ENCODE measurements around the gene ATOH8. TPM values are rescaled to one million over a fixed set of nuclear protein-coding genes. Genes with fewer than 3 reads are reported as not detected.

ATOH8 gene
- total RNA-seq, 1 donor from 2014 or later: 0.18 TPM

DNA sequence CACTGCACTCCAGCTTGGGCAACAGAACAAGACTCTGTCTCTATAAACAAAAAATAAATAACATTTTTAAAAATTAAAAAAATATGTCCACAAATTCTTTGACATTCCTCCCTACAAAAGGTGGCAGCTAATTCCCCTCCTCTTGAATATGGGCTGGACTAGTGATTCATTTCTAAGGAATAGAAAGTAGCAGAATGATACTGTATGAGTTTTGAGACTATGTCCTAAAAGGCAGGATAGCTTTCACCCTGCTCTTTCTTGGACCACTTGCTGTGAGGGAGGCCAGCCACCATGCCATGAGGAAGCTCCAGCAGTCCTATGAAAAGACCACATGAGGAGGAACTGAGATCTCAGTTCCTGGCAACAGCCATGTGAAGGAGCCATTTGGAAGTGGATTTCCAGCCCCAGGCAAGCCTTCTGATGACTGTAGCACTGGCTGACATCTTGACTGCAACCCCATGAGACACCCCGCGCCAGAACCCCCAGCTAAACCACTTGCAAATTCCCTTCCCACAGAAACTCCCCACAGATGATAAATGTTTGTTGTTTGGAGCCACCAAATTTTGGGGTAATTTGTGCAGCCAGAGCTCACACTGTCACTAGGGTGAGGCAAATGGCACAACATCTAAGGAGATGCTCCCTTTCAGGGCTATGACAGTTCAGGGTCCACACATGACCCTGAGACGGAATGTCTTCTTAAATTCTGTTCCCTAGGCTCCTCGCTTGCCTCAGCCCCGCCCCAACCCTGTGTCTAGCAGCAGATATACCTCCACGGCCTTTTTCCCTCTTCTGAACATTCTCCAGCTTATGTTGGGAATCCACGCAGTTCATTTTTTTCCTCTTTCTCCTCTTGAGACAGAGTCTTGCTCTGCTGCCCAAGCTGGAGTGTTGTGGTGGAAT lies 17.1 kb upstream of the ATOH8 start:
- intact Hi-C loops (cut with micrococcal nuclease): no loop called here

DNA sequence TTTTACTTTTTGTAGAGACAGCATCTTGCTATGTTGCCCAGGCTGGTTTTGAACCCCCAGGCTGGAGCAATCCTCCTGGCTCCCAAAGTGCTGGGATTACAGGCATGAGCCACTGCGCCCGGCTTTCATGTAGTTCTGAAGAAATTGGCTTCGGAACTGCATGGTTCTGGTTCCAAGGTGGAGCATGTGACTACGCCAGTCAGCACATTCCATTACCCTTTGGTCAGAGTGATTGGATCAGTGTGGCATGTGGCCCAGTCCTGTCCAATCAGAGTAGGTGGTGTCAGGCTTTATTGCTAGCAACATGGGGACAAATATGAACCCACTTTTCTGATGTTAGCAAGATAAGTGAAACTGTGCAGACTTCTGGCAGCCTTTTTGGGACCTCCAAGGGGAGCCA lies 16.3 kb upstream of the ATOH8 start:
- intact Hi-C loops (cut with micrococcal nuclease): no loop called here

DNA sequence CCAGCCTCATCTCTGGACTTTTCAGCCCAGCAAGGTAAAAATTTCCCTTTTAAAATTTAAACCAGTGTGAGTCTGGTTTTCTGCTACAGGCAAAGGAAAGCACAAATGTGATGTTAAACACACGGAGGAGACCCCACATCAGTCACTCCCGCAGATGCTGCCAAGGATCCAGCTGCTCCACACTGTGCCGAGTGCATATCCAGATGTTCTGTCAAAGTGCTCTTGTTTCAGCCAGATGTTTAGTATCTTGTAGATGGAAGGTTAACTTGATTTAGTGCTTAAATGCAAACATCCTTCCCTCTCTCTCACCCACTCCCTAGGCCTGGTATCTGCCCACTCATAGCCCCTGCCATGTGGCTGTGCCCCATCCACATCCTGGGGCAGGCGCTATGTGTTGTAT lies 15.8 kb upstream of the ATOH8 start:
- intact Hi-C loops (cut with micrococcal nuclease): no loop called here

DNA sequence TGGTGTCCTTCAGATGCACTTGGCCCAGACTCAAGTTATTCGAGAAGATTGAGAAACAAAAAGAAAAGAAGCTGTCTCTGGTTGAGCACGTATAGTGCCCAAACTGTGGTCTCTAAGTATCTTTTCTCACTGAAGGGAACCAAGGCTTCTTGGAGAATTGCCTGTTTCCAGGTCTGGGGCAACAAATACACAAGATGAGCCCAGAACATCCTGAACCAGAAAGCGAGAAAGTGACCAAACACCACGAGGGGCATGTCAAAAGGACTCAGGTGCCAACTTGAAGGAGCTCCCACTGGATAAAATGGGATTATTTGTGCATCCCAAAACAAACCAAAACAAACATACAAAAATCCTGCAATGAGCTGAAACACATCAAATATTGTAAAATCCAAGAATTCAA lies 13.6 kb upstream of the ATOH8 start:
- intact Hi-C loops (cut with micrococcal nuclease): no loop called here

DNA sequence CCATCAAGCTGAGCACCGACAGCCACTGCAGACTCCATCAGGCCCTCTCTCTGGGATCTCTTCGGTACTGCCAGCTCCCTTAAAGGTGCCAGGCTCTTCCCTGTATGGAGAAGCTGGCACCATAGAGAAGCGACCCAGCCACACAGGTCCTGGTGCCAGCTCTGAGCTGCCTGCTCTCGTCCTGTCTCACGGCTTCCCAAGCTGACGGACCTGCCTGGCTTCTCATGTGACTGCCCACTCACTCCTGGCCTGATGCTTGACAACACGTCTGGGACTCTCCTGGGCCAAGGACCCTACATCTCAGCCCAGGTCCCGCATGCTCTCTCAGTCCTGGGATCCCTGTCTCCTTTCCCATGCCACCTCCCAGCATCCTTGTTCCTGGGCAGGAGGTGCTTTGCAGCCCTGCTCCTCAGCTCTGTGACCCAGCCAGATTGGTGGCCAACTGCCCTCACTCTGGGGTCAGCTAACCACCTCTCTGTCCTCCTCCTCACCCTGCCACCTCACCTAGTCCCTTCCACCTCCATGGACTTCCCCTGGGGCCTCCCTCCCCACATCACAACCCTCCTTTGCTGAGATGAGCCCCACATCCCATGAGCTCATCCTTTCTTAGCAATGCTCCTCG lies 12.5 kb upstream of the ATOH8 start:
- intact Hi-C loops (cut with micrococcal nuclease): no loop called here

DNA sequence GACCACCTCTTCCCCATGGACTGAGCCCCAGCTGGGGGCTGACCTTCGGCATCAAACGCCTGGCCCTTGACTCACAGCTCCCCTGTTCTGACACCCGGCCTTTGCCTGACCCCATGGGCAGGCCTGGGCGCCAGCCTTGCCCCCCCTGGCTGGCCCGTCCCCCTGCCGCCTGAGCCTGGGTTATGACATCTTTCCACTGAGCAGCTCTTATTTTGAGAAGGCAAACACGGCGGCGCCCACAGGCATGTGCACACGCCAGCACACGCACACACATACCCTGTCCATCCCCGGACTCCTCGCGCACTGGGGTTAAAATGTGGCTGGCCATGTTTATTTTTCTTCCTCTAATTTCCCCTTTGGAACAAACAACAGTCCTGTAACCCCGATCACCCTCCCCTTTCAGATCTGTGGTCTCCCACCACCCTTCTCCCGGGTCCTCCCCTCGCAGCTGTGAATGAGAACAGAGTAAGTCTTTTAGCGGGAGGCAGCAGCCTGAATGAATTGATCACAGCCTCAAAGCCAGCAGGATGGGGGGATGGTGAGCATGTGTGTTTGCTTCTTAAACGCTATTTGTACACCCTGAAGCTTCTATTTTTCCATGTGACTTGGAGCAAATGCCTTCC lies 11.8 kb upstream of the ATOH8 start:
- intact Hi-C loops (cut with micrococcal nuclease): no loop called here

DNA sequence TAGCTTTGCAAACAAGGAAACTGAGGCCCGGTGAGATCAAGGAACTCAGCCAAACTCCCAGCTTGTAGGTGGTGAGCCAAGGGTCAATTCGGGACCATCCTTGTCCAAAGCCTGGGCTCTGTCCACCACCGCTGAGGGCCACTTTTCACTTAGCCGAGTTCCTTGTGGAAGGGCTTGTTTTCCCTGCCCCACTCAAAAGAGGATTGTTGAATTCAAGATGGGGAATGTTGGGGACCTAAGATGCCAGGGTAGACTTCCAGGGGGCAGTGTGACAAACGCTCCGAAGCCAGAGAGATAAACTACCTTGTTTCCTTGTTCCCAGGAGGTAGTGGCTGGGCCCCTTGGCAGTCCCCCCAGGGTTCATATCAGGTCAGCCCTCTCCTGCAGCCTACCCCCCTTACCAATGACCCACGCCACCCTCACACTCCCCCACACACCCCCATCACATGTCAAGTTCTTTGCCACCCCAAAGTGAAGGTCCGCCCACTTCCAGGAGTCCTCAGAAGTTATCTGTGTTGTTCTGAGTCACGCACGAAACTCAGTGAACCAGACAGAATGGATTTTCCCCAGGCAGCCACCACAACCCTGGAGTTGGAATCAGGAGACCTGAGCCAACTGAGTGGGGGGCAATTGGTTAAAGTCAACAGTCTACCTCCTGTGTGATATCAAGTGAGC lies 10.3 kb upstream of the ATOH8 start:
- intact Hi-C loops (cut with micrococcal nuclease): no loop called here

DNA sequence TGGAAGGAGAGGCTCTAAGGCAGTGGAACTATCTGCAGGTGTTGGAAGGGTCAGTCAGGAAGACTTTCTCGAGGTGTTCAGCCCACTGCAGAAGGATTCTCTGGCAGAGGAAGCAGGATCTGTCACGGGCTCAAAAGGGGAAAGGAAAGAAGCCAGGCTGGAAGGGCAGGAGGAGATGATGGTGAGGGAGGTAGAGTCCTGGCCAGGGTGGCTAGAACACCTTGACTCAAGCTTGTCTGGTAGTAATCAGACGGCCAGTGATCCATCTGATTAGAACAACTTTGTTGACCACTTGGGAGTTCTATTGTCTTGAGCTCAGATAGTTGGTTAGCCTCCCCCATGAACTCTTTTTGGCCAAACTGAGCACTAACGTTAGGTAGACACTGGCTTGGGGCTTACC lies 9.7 kb upstream of the ATOH8 start:
- intact Hi-C loops (cut with micrococcal nuclease): no loop called here

DNA sequence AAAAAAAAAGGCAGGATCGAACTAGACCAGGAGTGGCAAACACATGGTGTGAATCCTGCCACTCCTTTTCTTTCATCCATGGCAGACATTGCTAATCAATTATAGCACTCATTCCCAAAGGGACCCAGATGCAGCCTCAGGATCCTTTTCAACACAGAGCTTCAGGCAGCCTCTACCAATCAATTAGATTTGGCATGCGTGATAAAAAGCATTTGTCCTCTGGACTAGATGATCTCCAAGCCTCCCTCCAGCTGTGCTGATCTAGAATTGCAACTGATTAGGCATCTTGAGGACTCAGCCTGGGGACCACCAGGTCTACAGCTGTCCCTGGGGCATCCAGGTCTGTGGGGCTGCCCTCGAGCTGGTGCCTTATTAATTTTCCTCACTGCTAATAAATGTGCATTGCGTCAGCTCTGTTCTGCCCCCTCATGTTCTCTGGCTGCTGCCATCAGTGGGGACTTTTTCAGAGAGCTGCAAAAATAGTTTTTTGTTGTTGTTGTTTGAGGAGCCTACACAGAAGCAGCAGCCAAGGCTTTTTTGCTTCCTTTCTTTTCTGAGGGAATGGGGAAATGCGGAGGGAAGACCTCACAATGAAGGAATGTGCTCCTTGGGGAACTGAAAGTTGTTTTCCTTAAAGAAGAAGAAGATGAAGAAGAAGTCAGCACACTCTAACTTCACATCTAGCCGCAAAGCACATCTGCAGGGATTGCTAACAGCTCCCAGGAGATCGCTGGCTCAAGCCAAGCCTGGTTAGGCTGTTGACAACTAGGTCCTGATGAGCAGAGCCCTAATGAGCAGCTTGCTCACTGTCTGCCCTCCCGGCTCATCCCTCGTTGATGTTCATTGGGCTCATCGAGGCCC lies 8.8 kb upstream of the ATOH8 start:
- intact Hi-C loops (cut with micrococcal nuclease): no loop called here

DNA sequence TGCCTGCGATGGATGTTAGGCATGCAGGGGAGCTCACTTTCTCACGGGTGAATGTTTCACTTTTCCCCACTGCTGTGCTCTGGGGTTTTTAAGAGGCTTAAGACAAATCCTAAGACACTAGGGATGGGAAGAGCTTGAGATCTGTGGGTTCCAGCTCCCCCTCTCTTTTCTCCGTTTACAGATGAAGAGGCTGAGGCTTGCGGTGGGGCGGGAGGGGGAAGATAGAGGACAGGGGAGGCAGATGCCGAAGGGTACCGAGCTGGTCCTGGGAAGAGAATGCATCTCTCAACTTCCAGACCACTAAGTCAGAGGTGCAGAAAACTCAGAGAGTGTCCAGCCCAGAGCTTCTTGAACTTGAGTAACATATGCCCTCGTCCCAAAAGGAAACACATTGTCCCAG lies 8.2 kb upstream of the ATOH8 start:
- intact Hi-C loops (cut with micrococcal nuclease): no loop called here

DNA sequence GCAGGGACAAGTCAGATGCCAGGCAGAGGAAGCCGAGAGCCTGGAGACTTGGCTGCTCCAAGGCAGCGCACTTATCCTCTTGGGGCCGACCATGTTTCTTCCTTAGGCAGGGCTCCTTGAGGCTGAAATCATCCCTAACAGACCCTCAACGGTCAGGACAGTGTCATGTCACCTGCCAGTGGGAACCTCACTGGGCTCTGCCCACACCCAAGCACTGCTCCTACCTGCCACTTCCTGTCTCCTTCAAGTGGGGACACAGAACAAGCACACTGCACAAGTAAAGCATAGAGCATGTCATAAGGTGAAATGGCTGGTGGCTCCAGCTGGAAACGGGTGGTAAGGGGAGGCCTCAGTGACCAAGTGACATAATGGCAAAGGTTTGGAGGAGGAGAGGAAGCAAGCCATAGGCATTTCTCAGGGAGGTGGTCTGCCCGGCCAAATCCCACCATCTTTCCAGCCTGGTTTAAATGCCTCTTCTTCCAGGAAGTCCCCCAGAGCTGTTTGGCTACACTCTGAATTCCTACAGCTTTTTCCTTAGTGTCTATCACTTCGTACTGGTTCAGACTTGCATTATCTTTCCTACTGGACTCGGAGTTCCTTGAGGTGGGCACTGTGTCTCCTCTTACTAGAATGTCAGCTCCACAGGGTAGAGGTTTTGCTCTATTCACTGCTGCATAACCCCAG lies 7.3 kb upstream of the ATOH8 start:
- intact Hi-C loops (cut with micrococcal nuclease): no loop called here

DNA sequence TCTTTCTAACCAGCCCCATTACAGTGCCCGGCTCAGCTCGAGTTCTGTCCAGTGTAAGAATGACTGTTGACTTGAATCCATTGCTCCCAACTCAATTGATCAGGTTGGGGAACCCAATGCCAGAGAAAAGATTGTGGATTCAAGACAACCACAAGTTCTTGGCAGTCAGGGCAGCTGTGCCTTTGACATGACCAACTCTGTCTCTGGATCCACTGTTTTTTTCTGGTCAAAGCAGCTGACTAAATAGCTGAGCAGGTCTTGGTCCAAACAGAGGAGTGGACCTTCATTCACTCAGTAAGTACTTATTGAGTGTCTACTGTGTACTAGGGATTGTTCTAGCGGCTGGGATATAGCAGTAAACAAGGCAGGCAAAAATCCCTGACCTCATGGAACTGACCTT lies 6.3 kb upstream of the ATOH8 start:
- intact Hi-C loops (cut with micrococcal nuclease): no loop called here

DNA sequence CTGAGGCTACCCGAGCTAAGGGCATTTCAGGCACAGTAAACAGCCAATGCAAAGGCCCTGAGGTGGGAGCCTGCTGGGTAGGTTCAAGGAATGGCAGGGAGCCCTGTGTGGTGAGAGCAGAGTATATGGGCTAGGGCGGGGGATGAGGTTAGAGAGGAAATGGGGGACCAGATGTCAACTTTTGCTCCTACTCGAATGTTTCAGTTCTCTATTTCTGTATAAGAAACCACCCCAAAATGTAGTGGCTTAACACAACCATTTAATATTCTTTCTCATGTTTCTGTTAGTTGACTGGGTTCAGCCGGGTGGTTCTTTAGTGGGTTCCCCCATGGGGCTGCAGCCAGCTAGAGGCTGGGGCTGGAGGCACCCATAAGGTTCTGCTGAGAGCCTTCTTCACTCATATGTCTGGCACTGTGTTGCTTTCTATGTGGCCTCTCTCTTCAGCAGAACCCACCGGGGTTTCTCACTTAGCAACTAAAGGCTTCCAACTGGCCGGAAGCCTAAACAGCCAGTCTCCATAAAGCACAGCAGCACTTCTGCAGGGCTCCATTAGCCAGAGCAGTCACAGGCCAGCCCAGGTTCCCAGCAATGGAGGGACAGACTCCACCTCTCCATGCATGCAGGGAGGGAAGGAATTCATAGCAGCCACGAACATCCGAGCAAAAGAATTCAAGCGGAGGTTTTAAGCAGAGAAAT lies 5.6 kb upstream of the ATOH8 start:
- intact Hi-C loops (cut with micrococcal nuclease): no loop called here

DNA sequence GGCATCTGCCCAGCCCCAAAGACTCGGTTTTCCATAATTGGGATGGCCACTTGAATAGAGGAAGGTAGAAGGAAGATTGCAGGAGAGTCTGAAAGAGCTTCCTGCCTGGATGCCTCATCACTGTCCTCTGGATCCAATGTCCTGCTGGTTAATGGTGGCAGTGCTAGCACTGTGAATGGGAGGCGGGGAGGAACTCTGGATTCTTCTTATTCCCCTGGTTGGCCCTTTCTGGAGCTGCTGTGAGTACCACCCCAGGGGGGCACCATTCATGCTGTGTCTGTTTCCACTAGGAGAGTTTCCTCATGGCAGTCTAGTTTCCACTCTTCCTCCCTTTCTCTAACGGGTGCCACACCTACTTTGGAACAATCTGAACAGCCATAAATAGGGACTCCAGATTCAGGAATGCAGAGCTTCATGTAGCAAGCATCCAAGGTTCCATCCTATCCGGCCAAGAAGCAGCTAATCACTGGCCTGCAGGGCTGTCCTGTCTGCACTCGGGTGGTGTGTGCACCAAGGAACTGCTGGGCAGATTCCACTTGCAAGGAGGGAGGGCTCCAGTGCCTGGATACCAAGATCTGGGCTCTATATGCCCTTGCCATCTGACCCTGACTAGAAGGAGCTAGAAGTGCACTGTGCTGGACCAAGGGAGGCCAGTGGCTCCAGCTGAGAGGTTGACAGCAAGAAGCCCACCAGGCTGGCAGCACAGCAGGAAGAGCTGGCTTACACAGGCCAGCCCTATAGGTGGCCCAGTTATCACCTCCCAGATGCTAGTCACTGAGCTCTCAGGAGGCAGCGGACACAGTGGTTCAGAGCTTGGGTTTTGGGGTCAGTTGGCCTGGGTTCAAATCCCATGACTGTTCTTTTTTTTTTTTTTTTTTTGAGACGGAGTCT lies 4.6 kb upstream of the ATOH8 start:
- intact Hi-C loops (cut with micrococcal nuclease): no loop called here

DNA sequence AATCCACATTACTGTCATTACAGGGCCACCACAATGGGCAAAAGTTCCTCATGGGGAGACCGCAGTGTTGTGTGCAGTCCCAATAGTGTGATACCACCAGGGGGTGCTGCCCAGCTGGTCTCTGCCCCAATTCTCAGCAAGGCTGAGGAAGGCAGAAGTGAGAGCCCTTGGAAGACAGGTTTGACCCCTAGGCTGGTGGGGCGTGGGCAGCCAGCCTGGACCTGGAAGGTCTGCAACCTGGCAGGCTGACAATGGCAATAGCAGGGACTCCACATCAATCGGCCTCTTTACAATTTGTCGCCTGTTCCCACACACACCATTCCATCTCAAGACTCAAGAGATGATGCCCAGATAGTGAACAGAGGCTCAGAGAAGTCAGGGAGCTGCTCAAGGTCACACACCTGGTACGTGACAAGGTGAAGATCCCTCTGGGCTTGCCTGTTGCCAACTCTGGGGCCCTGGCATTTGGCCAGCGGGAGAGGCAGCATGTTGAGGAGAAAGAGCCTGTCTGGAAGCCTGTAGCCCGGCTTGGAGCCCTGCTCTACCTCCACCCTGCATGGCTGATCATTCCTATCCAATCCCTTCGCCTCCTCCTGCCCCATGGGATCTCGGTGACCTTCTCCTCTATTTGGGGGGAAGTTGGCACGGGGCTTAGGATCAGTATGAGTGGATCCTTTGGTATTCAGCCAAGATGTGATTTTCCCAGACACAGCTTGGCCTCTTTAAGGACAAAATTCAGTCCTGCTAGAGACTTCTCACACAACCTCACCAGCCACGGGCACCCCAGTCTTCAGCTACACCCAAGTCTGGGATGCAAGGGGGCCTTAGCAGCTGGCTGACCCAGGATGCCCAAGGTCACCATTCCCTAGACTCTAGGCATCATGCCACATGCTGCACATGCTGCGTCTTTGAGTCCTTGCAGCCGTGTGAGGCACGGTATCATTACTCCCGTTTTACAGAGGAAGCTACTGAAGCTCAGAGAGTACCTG lies 2.9 kb upstream of the ATOH8 start:
- intact Hi-C loops (cut with micrococcal nuclease): loop anchor here (1.0 to 10.0 kb wide), 2 partner anchors 63 to 324 kb away; no protein-coding TSS in a partner anchor

DNA sequence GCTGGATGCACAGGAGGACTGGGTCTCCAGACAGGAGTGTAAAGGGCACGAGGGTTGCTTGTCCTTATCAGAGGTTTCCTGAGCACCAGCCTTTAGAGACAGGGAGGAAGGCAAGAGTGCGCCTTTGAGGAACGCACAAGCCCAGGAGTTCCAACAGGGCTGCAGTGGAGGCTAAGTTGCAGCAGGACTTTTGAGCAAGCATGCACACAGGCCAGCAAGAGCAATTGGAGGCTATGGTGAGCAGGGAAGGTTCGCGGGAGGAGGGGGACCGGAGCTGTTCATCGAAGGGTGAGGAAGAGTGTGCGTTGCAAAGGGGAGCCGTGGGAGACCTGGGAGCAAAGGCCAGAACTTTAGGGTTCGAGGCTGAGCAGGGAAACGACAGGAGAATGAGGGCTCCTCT lies 2.2 kb upstream of the ATOH8 start:
- intact Hi-C loops (cut with micrococcal nuclease): loop anchor here (10.0 kb wide), 1 partner anchor 323 kb away; no protein-coding TSS in a partner anchor

DNA sequence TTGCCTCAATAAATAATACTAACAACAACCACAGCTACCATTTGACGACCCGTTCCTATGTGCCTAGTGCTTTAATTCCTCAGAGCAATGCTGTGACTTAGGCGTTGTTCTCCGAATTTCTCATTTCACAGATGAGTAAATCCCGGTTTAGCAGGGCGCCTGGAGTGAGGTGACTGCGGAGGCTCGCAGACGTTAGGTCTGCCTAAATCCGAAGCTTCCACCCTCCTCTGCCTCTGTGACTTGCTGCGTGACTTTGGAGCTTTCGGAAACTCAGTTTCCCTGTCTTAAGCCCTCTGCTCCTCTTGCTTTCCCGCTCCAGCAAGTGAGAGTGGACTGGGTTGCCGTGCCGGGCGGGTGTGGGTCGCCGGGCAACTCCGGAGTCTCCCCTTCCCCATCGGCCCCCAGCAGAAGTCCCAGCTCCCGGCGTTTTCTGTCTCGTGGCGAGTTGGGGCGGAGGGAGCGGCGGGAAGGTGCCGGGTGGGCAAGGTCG lies 711 bp upstream of the ATOH8 start:
- intact Hi-C loops (cut with micrococcal nuclease): loop anchor here (10.0 kb wide), 1 partner anchor 322 kb away; no protein-coding TSS in a partner anchor
